K562 (cell line): Measurements from ENCODE around the gene ZNF547. TPM values are rescaled to one million over a fixed set of nuclear protein-coding genes. Genes with fewer than 3 reads are reported as not detected.
A peak's percentile ranks its signal among the peaks of the same experiment; 100 is the strongest.

Experiments
- ATAC-seq: fragments of 200-7000 bp; cut with Tn5 transposase; 3 replicates; pipeline ENCODE4 v1.9.1; 2020; ENCODE audit warnings: moderate library complexity
- BruUV-seq: library from RNA; stranded (reverse); fragments of 400-500 nt; replicated peaks from 2 replicates; lab custom pipeline; 2021; lab: Mats Ljungman, UMichigan
- CTCF ChIA-PET: fragments of 300-600 bp; formaldehyde crosslinking; extraction: SDS; loops from one replicate; lab custom pipeline; 2021; ENCODE audit warnings: low intra/inter-chr PET ratio; lab: Yijun Ruan, JAX
- POLR2A ChIA-PET: fragments of 300-600, 350-650 bp; sonication (Branson Sonifier 250); formaldehyde crosslinking; extraction: SDS; loops from one replicate; lab custom pipeline; 2021; ENCODE audit warnings: antibody characterized with exemption, inconsistent platforms; lab: Yijun Ruan, JAX
- DNase-seq, 4 experiments: peaks; one replicate each; pipeline versions ENCODE4 v3.0.0 to v3.0.0-alpha.2; 2011 to 2018; ENCODE audit warnings: low spot score in 3 of 4, mixed read lengths in 3 of 4; ENCODE audit errors: extremely low read depth in 1 of 4
- FAIRE-seq: peaks from 2 replicates; lab custom pipeline; 2011; peaks lifted over from hg19 to GRCh38; lab: Jason Lieb, UNC
- H2AFZ ChIP-seq: 2 replicates; pipeline ENCODE4 v1.6.0; 2011; ENCODE audit warnings: low read depth, low read length, control low read depth, inconsistent platforms
- H3K27ac ChIP-seq: fragments of 200-600 bp; 3 replicates; pipeline ENCODE4 v1.8.0; 2011; ENCODE audit warnings: low read depth, mild to moderate bottlenecking, control low read depth, inconsistent platforms, low read length, moderate library complexity, mixed read lengths; ENCODE audit errors: extremely low read depth
- H3K27me3 ChIP-seq, 2 experiments: fragments of 300-600 bp in 1 of 2; 2 replicates in 1 of 2; 3 replicates in 1 of 2; pipeline versions ENCODE4 v1.6.0 to v1.8.0; 2011; ENCODE audit warnings: inconsistent platforms in 2 of 2, low read length in 2 of 2, mild to moderate bottlenecking in 1 of 2, mixed read lengths in 1 of 2, moderate library complexity in 1 of 2; ENCODE audit not compliant: control insufficient read depth in 2 of 2, insufficient read depth in 2 of 2
- H3K36me3 ChIP-seq: fragments of 300-600 bp; 3 replicates; pipeline ENCODE4 v1.8.0; 2011; ENCODE audit warnings: mild to moderate bottlenecking, low read length, inconsistent platforms; ENCODE audit not compliant: control insufficient read depth, insufficient read depth
- H3K4me1 ChIP-seq, 2 experiments: fragments of 200-600 bp in 1 of 2; replicated peaks in 1 of 2; 2 replicates in 1 of 2; 3 replicates in 1 of 2; pipeline versions ENCODE4 v1.5.1 to v1.8.0; 2011; ENCODE audit warnings: inconsistent platforms in 2 of 2, low read length in 2 of 2, mild to moderate bottlenecking in 1 of 2, mixed read lengths in 1 of 2, moderate library complexity in 1 of 2; ENCODE audit not compliant: control insufficient read depth in 2 of 2, insufficient read depth in 2 of 2
- H3K4me2 ChIP-seq: 2 replicates; pipeline ENCODE4 v1.6.1; 2011; ENCODE audit warnings: low read length, control low read depth, inconsistent platforms, mixed read lengths; ENCODE audit not compliant: insufficient read depth
- H3K4me3 ChIP-seq: fragments of 200-600 bp; sonication (generic), shearing (Covaris generic); 2 replicates; pipeline ENCODE4 v1.5.1; 2016; ENCODE audit warnings: control low read depth, inconsistent platforms
- H3K79me2 ChIP-seq: fragments of 200-600 bp; 3 replicates; pipeline ENCODE4 v1.8.0; 2011; ENCODE audit warnings: low read length, inconsistent platforms; ENCODE audit not compliant: control insufficient read depth, insufficient read depth
- H3K9ac ChIP-seq, 2 experiments: 2 replicates each; pipeline versions ENCODE4 v1.6.0 to v1.6.1; 2011; ENCODE audit warnings: low read depth in 2 of 2, low read length in 2 of 2, control low read depth in 1 of 2, inconsistent platforms in 1 of 2, mild to moderate bottlenecking in 1 of 2, mixed read lengths in 1 of 2; ENCODE audit not compliant: insufficient read depth in 1 of 2
- H3K9me1 ChIP-seq: one replicate; pipeline ENCODE4 v1.6.0; 2011; ENCODE audit warnings: inconsistent platforms, mild to moderate bottlenecking, low read length, moderate library complexity; ENCODE audit not compliant: control insufficient read depth, insufficient read depth
- H3K9me3 ChIP-seq: replicated peaks from 2 replicates; pipeline ENCODE4 v1.5.1; 2011; ENCODE audit warnings: low read depth, low read length, inconsistent platforms; ENCODE audit not compliant: control insufficient read depth, insufficient read depth
- H4K20me1 ChIP-seq: replicated peaks from 2 replicates; pipeline ENCODE4 v1.6.1; 2011; ENCODE audit warnings: low read length, inconsistent platforms, mixed read lengths; ENCODE audit not compliant: control insufficient read depth, insufficient read depth
- CBFB ChIP-seq: sonication (generic); formaldehyde crosslinking; IDR thresholded peaks from 2 replicates; pipeline ENCODE4 v1.4.0; 2020; ENCODE audit warnings: mild to moderate bottlenecking, missing genetic modification reagents
- CTBP1 ChIP-seq: fragments of 450-650 bp; IDR thresholded peaks from 2 replicates; pipeline ENCODE4 v1.6.1; 2016; ENCODE audit warnings: borderline replicate concordance
- EP300 ChIP-seq: IDR thresholded peaks from 2 replicates; pipeline ENCODE4 v1.6.1; 2012; ENCODE audit warnings: low read length, improper control_type of control experiment
- FOSL1 ChIP-seq: fragments of 200-800 bp; sonication (Bioruptor generic); conservative IDR thresholded peaks from 2 replicates; pipeline ENCODE4 v1.6.1; 2016; ENCODE audit warnings: missing genetic modification characterization, missing compliant biosample characterization
- ILF3 ChIP-seq: fragments of 450-650 bp; IDR thresholded peaks from 2 replicates; pipeline ENCODE4 v1.6.1; 2018; ENCODE audit warnings: antibody characterized with exemption, mild to moderate bottlenecking, moderate library complexity, borderline replicate concordance
- MAFF ChIP-seq: IDR thresholded peaks from 2 replicates; pipeline ENCODE4 v1.6.1; 2012; ENCODE audit warnings: low read length, improper control_type of control experiment
- MAFK ChIP-seq: IDR thresholded peaks from 2 replicates; pipeline ENCODE4 v1.6.1; 2011; ENCODE audit warnings: low read length, improper control_type of control experiment
- POLR3A ChIP-seq: IDR thresholded peaks from 2 replicates; pipeline ENCODE4 v1.6.1; 2011; ENCODE audit warnings: borderline replicate concordance, mild to moderate bottlenecking, moderate library complexity; ENCODE audit not compliant: insufficient read length, insufficient read depth; ENCODE audit errors: extremely low read depth
- PPARD ChIP-seq: fragments of 250-450 bp; sonication (Bioruptor Pico); IDR thresholded peaks from 2 replicates; pipeline ENCODE4 v1.8.0; 2022; ENCODE audit warnings: inconsistent platforms, mild to moderate bottlenecking, moderate library complexity
- TSC22D4 ChIP-seq: fragments of 450-650 bp; IDR thresholded peaks from 2 replicates; pipeline ENCODE4 v1.6.1; 2016; ENCODE audit warnings: missing genetic modification characterization, missing biosample characterization, control low read depth
- ZNF311 ChIP-seq: fragments of 250-450 bp; sonication (Bioruptor Pico); IDR thresholded peaks from 2 replicates; pipeline ENCODE4 v1.4.0; 2020; ENCODE audit warnings: mild to moderate bottlenecking, moderate library complexity
- ZNF316 ChIP-seq: fragments of 450-650 bp; IDR thresholded peaks from 2 replicates; pipeline ENCODE4 v1.6.1; 2016
- WGBS: fragments of 100-300 bp; shearing (Covaris generic); methylation state at CpG from one replicate; pipeline ENCODE4 v1.1.6; 2016; ENCODE audit warnings: low coverage, mixed read lengths; ENCODE audit not compliant: insufficient coverage; ENCODE audit errors: missing lambda C conversion rate; 5-methylcytosine and 5-hydroxymethylcytosine counted together
- in situ Hi-C: fragments of 300-500 bp; cut with MboI; formaldehyde crosslinking; loops from 4 replicates; pipeline ENCODE4 v1.15.0; 2018; ENCODE audit warnings: inconsistent platforms, mixed read lengths
- intact Hi-C: fragments of 100-400 bp; cut with micrococcal nuclease; formaldehyde crosslinking; loops from 2 replicates; pipeline ENCODE4 v1.14.2; 2022
- polyA plus RNA-seq, 8 experiments: library from polyadenylated mRNA; depleted of rRNA in 4 of 8; stranded (reverse) in 5 of 8; unstranded in 3 of 8; fragments of >200 nt; fragmentation: Nextera tagmentation in 2 of 8; fragmentation: Illumina TruSeq in 1 of 8; extraction: Ambion mirVana in 2 of 8; extraction: Trizol in 1 of 8; gene quantifications; 2 replicates each; pipeline versions ENCODE4 v1.2.1 to v1.2.3, GENCODE V29; 2011 to 2014; ENCODE audit warnings: inconsistent platforms in 1 of 8, missing spikeins in 1 of 8
- total RNA-seq, 7 experiments: library from RNA; depleted of rRNA in 6 of 7; stranded (reverse); fragments of >200 nt in 6 of 7; fragmentation: Illumina TruSeq in 2 of 7; extraction: Trizol in 2 of 7; gene quantifications; 2 replicates each; pipeline versions ENCODE4 v1.2.1 to v1.2.3, GENCODE V29; 2011 to 2021; ENCODE audit warnings: low replicate concordance in 1 of 7

The ZNF547 gene
- total and polyA plus RNA-seq, 9 of the 15 experiments (the other 6 are each of a cell fraction or from before 2014, with no cell fraction given), result 0.03 to 0.96 (median 0.30) TPM

DNA sequence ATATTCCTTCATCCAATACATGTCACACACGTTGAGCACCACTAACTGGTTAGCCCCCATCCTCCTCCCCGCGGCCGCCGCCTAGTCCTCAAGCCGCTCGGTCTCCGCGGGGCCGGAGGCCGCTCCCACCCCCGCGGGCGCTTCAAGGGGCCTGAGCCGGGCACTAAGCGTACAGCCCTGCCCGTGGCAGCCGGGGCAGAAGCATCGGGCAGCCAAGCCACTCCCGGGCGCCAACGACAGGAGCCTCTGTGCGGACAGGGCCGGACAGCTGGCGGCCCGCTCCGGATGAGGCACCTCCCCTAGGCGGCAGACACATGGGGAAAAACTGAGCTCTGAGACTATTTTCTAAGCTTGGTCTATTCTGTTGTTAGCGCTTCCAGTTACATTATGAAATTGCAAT is 45.8 kb upstream of the ZNF547 start:
- no peaks in the 10 kb centered on the region for H3K36me3 ChIP-seq
- no peak overlapping the region for H3K4me2 ChIP-seq
- ATAC-seq (no peak), DNase-seq (no peak), FAIRE-seq (no peak)
- no TSS peak for BruUV-seq
- no peaks in the 10 kb centered on the region for H3K9me1 ChIP-seq
- TF ChIP-seq MAFF (no peak), FOSL1 (tag) (no peak), ZNF311 (no peak), ILF3 (no peak)
- no peaks in the 10 kb centered on the region; the same call in 1 of the 2 replicates for H3K9me3 ChIP-seq
- in situ Hi-C loops, result no loop called here
- ChIA-PET CTCF (no interaction called here), POLR2A (interaction anchor here (1.2 to 1.5 kb wide), 2 partner anchors 12 to 14 kb away, joined by 4 to 5 read pairs; no protein-coding TSS in a partner anchor)
- H3K27ac ChIP-seq, result no peak overlapping the region
- peaks cover 21% of the 10 kb centered on the region for H3K79me2 ChIP-seq
- intact Hi-C loops, result no loop called here
- peaks cover 2 to 4% of the 10 kb centered on the region in 2 experiments; a peak in 2 of 5 replicates for H3K27me3 ChIP-seq
- H3K4me3 ChIP-seq, result no peak overlapping the region
- H4K20me1 ChIP-seq, result no peaks in the 10 kb centered on the region
- H3K4me1 ChIP-seq, result peaks cover 9% of the 10 kb centered on the region in 2 experiments; a peak in 4 of 5 replicates
- no peak overlapping the region for H3K9ac ChIP-seq
- no peak overlapping the region for H2AFZ ChIP-seq
- 51% methylated on average over 23 of the region's 29 CpGs for WGBS

DNA sequence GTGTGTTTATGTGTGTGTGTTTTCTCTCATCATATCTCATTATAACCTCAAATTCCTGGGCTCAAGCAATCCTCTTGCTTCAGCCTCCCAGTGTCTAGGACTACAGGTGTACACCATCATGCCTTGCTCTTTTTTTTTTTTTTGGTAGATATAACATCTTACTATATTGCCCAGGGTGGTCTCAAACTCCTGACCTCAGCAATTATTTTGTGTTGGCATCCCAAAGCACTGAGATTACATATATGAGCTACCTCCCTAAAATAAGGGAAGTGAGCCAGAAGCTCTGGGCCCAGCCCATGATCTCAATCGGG is 43.5 kb upstream of the ZNF547 start:
- H3K9ac ChIP-seq, result peak overlapping the region; percentile 79 to 85; a peak in 3 of 4 replicates
- intact Hi-C loops, result no loop called here

More for the DNA sequence above, 43.5 kb upstream of the ZNF547 start:
- peaks cover 24% of the 10 kb centered on the region for H3K79me2 ChIP-seq
- H3K4me3 ChIP-seq, result peak overlapping the region; percentile 82
- DNase-seq, result no peak
- ATAC-seq, result peak; percentile 3; the same call in 2 of the 3 replicates
- no peaks in the 10 kb centered on the region for H3K9me1 ChIP-seq
- in situ Hi-C loops, result no loop called here
- peak overlapping the region; percentile 96 for H3K4me2 ChIP-seq
- H4K20me1 ChIP-seq, result no peaks in the 10 kb centered on the region
- TSS peak; percentile 98 for BruUV-seq
- peak overlapping the region; percentile 98 for H2AFZ ChIP-seq
- ChIA-PET POLR2A (interaction anchor here (0.6 to 1.0 kb wide), 2 partner anchors 12 to 17 kb away, joined by 4 read pairs; no protein-coding TSS in a partner anchor), CTCF (no interaction called here)
- no peak for FAIRE-seq
- no peaks in the 10 kb centered on the region; the same call in 1 of the 2 replicates for H3K9me3 ChIP-seq
- H3K4me1 ChIP-seq, result peaks cover 9 to 11% of the 10 kb centered on the region in 2 experiments; a peak in 4 of 5 replicates
- WGBS, result 0% methylated on average over 1 of the region's 1 CpG
- peaks cover 12% of the 10 kb centered on the region; the same call in 1 of the 3 replicates for H3K36me3 ChIP-seq
- TF ChIP-seq CBFB (CRISPR knock-in tag) (no peak), TSC22D4 (no peak), POLR3A (no peak), MAFF (peak; percentile 72), CTBP1 (no peak), EP300 (no peak), MAFK (peak; percentile 18; the same call in 1 of the 2 replicates), PPARD (CRISPR knock-in tag) (no peak), ZNF316 (peak; percentile 79)
- TF ChIP-seq, all 486 proteins: peak for 3
- peak overlapping the region; percentile 86 for H3K27ac ChIP-seq
- peaks cover 2 to 4% of the 10 kb centered on the region in 2 experiments; a peak in 2 of 5 replicates for H3K27me3 ChIP-seq
